HepG2 (cell line): ENCODE data around the gene ZNF500. TPM values are rescaled to one million over a fixed set of nuclear protein-coding genes. Genes with fewer than 3 reads are reported as not detected.

ENCODE experiments used
- ATF1 ChIP-seq: IDR thresholded peaks from 2 replicates; pipeline ENCODE4 v1.6.1; 2016; ENCODE audit warnings: mild to moderate bottlenecking, control low read depth
- CREM ChIP-seq, 2 experiments: sonication (generic) in 1 of 2; formaldehyde crosslinking in 1 of 2; IDR thresholded peaks; 2 replicates each; pipeline versions ENCODE4 v1.4.0 to v1.6.1; 2016 to 2020; ENCODE audit warnings: antibody characterized with exemption in 1 of 2, mild to moderate bottlenecking in 1 of 2, missing genetic modification reagents in 1 of 2
- DRAP1 ChIP-seq: IDR thresholded peaks from 2 replicates; pipeline ENCODE4 v1.6.1; 2016; ENCODE audit warnings: missing genetic modification reagents, missing compliant biosample characterization
- HDAC1 ChIP-seq: sonication (generic); formaldehyde crosslinking; IDR thresholded peaks from 2 replicates; pipeline ENCODE4 v1.5.1; 2020; ENCODE audit warnings: mild to moderate bottlenecking, missing genetic modification reagents
- IKZF5 ChIP-seq: IDR thresholded peaks from 2 replicates; pipeline ENCODE4 v1.6.1; 2018; ENCODE audit warnings: missing genetic modification reagents, mild to moderate bottlenecking, missing compliant biosample characterization
- MTA3 ChIP-seq: sonication (generic); formaldehyde crosslinking; IDR thresholded peaks from 2 replicates; pipeline ENCODE4 v1.4.0; 2020; ENCODE audit warnings: missing genetic modification reagents
- NRL ChIP-seq: sonication (generic); formaldehyde crosslinking; IDR thresholded peaks from 2 replicates; pipeline ENCODE4 v1.5.0; 2020; ENCODE audit warnings: missing genetic modification reagents, mild to moderate bottlenecking, moderate library complexity, borderline replicate concordance
- PHB2 ChIP-seq: fragments of 450-650 bp; IDR thresholded peaks from 2 replicates; pipeline ENCODE4 v1.6.1; 2018; ENCODE audit not compliant: partially characterized antibody
- POLR2A ChIP-seq, 2 experiments: IDR thresholded peaks; 2 replicates each; pipeline ENCODE4 v1.6.1; 2011; ENCODE audit warnings: low read depth in 2 of 2, low read length in 2 of 2, mild to moderate bottlenecking in 1 of 2, moderate library complexity in 1 of 2; ENCODE audit not compliant: insufficient read depth in 1 of 2
- REL ChIP-seq: sonication (generic); formaldehyde crosslinking; conservative IDR thresholded peaks from 2 replicates; pipeline ENCODE4 v1.8.0; 2022; ENCODE audit warnings: mild to moderate bottlenecking, missing genetic modification reagents, moderate library complexity
- RELA ChIP-seq: sonication (generic); formaldehyde crosslinking; IDR thresholded peaks from 2 replicates; pipeline ENCODE4 v1.4.0; 2020; ENCODE audit warnings: missing genetic modification reagents
- SKIL ChIP-seq: sonication (generic); formaldehyde crosslinking; IDR thresholded peaks from 2 replicates; pipeline ENCODE4 v1.8.0; 2022; ENCODE audit warnings: missing genetic modification reagents, mild to moderate bottlenecking, moderate library complexity, borderline replicate concordance
- TBX2 ChIP-seq: sonication (generic); formaldehyde crosslinking; IDR thresholded peaks from 2 replicates; pipeline ENCODE4 v1.5.0; 2020; ENCODE audit warnings: missing genetic modification reagents, mild to moderate bottlenecking, borderline replicate concordance
- TCF12 ChIP-seq, 2 experiments: fragments of 450-650 bp in 1 of 2; sonication (generic) in 1 of 2; formaldehyde crosslinking in 1 of 2; IDR thresholded peaks; 2 replicates each; pipeline versions ENCODE4 v1.6.1 to v1.8.0; 2017 to 2022; ENCODE audit warnings: antibody characterized with exemption in 1 of 2, mild to moderate bottlenecking in 1 of 2, missing genetic modification reagents in 1 of 2, moderate library complexity in 1 of 2
- TCF7 ChIP-seq: sonication (generic); IDR thresholded peaks from 2 replicates; pipeline ENCODE4 v1.6.1; 2016; ENCODE audit warnings: antibody characterized with exemption, low read depth
- USF2 ChIP-seq, 2 experiments: sonication (generic) in 1 of 2; formaldehyde crosslinking in 1 of 2; IDR thresholded peaks; 2 replicates each; pipeline versions ENCODE4 v1.5.1 to v1.6.1; 2011 to 2020; ENCODE audit warnings: borderline replicate concordance in 1 of 2, low read depth in 1 of 2, low read length in 1 of 2, mild to moderate bottlenecking in 1 of 2, missing genetic modification reagents in 1 of 2, moderate library complexity in 1 of 2
- YEATS4 ChIP-seq: sonication (generic); formaldehyde crosslinking; IDR thresholded peaks from 2 replicates; pipeline ENCODE4 v1.4.0; 2020; ENCODE audit warnings: missing genetic modification reagents, borderline replicate concordance
- ZC3H13 ChIP-seq: sonication (generic); formaldehyde crosslinking; IDR thresholded peaks from 2 replicates; pipeline ENCODE4 v1.8.1; 2023; ENCODE audit warnings: mild to moderate bottlenecking, missing genetic modification reagents, moderate library complexity
- ZFY ChIP-seq: sonication (generic); formaldehyde crosslinking; IDR thresholded peaks from 2 replicates; pipeline ENCODE4 v1.4.0; 2020; ENCODE audit warnings: missing genetic modification reagents
- ZNF17 ChIP-seq: sonication (generic); formaldehyde crosslinking; IDR thresholded peaks from 2 replicates; pipeline ENCODE4 v1.5.0; 2020; ENCODE audit warnings: mild to moderate bottlenecking, missing genetic modification reagents
- ZNF333 ChIP-seq: sonication (generic); formaldehyde crosslinking; IDR thresholded peaks from 2 replicates; pipeline ENCODE4 v1.4.0; 2020; ENCODE audit warnings: mild to moderate bottlenecking, missing genetic modification reagents, borderline replicate concordance
- ZNF746 ChIP-seq: sonication (generic); formaldehyde crosslinking; IDR thresholded peaks from 2 replicates; pipeline ENCODE4 v1.8.0; 2022; ENCODE audit warnings: mild to moderate bottlenecking, missing genetic modification reagents
- polyA plus RNA-seq, 8 experiments: library from polyadenylated mRNA; depleted of rRNA in 3 of 8; stranded (reverse) in 7 of 8; unstranded in 1 of 8; fragments of >200 nt; fragmentation: Illumina TruSeq in 4 of 8; extraction: Trizol in 4 of 8; gene quantifications; 2 replicates each; pipeline versions ENCODE4 v1.2.1 to v1.2.3, GENCODE V29; 2011 to 2016; ENCODE audit warnings: low read depth in 4 of 8, missing spikeins in 1 of 8, mixed read lengths in 1 of 8; ENCODE audit not compliant: insufficient read depth in 1 of 8
- total RNA-seq, 5 experiments: library from RNA; depleted of rRNA; stranded (reverse); fragments of >200 nt; fragmentation: Illumina TruSeq; extraction: Trizol; gene quantifications; 2 replicates each; pipeline ENCODE4 v1.2.3, GENCODE V29; 2016; ENCODE audit warnings: low read depth in 1 of 5

Gene ZNF500
- total and polyA plus RNA-seq, 2 of the 13 experiments (the other 11 are each of a cell fraction or from before 2014, with no cell fraction given): 6.1 to 12.2 TPM

GRCh38 chr16:4765511-4766474 lies 1.2 kb downstream of the ZNF500 start (continued):
- TF ChIP-seq TBX2 (CRISPR knock-in tag) (peak; percentile 59; the same call in 1 of the 2 replicates), REL (CRISPR knock-in tag) (no peak), PHB2 (no peak), ZNF17 (CRISPR knock-in tag) (no peak), DRAP1 (CRISPR knock-in tag) (peak; percentile 45; the same call in 1 of the 2 replicates), HDAC1 (CRISPR knock-in tag) (peak; percentile 53; the same call in 1 of the 2 replicates), MTA3 (CRISPR knock-in tag) (no peak), ATF1 (CRISPR knock-in tag) (no peak), CREM (IDR thresholded peaks at IDR 0.05) (peak; percentile 39; the same call in 1 of the 2 replicates), CREM (CRISPR knock-in tag; IDR thresholded peaks at IDR 0.05) (no peak), POLR2A (IDR thresholded peaks at IDR 0.05; ENCODE audit: insufficient read depth in 1 of 2, low read depth in 2 of 2, low read length in 2 of 2) (peak in 1 of 2 experiments; percentile 62; a peak in 2 of 4 replicates), TCF12 (IDR thresholded peaks at IDR 0.05) (no peak), TCF12 (CRISPR knock-in tag; IDR thresholded peaks at IDR 0.05) (0 out of 2 replicates have a peak, but pooled peaks have one; percentile 42), ZC3H13 (CRISPR knock-in tag) (peak; percentile 66; the same call in 1 of the 2 replicates), ZNF746 (CRISPR knock-in tag) (no peak), USF2 (IDR thresholded peaks at IDR 0.05; ENCODE audit: low read depth, low read length) (0 out of 2 replicates have a peak, but pooled peaks have one; percentile 3), USF2 (CRISPR knock-in tag; IDR thresholded peaks at IDR 0.05; ENCODE audit: borderline replicate concordance) (no peak), SKIL (CRISPR knock-in tag) (0 out of 2 replicates have a peak, but pooled peaks have one; percentile 10), RELA (no peak), YEATS4 (CRISPR knock-in tag) (peak; percentile 30; the same call in 1 of the 2 replicates), IKZF5 (CRISPR knock-in tag) (no peak), NRL (CRISPR knock-in tag) (peak; percentile 43; the same call in 1 of the 2 replicates), ZNF333 (CRISPR knock-in tag) (peak; percentile 42; the same call in 1 of the 2 replicates), ZFY (peak; percentile 45), TCF7 (no peak)
